ENCODE data around the gene MBD3L5. TPM values are rescaled to one million over a fixed set of nuclear protein-coding genes. Genes with fewer than 3 reads are reported as not detected.
"Not testable (repeated sequence)": the region's sequence is repeated elsewhere in the genome, so short reads cannot be mapped to it uniquely, and the experiment has no call there.

The MBD3L5 gene
- total and polyA plus RNA-seq, 11 donors, result not detected

GRCh38 chr19:7051421-7051820 lies 21.0 kb downstream of the MBD3L5 start:
- WGBS, 4 donors, result 88 to 93% (median 90%) methylated on average over 2 of the region's 5 CpGs; no CpG with 5 or more reads in 1 of the 4 donors
- not testable (repeated sequence) for ATAC-seq, DNase-seq

GRCh38 chr19:7052896-7053295 lies 22.5 kb downstream of the MBD3L5 start:
- H3K4me3 ChIP-seq; intact Hi-C loops (cut with DNase I); H3K36me3 ChIP-seq; ATAC-seq; H3K4me1 ChIP-seq; DNase-seq; H3K27ac ChIP-seq; H3K9me3 ChIP-seq; H3K27me3 ChIP-seq: not testable (repeated sequence)
- WGBS, 4 donors, result 73 to 84% (median 78%) methylated on average over 7 of the region's 7 CpGs

More at GRCh38 chr19:7051421-7051820, 21.0 kb downstream of the MBD3L5 start:
- H3K36me3 ChIP-seq; H3K27me3 ChIP-seq; H3K27ac ChIP-seq; H3K4me1 ChIP-seq; H3K4me3 ChIP-seq; H3K9me3 ChIP-seq; intact Hi-C loops (cut with DNase I): not testable (repeated sequence)

GRCh38 chr19:7054635-7055368 lies 24.4 kb downstream of the MBD3L5 start:
- H3K36me3 ChIP-seq; H3K9me3 ChIP-seq; ATAC-seq; DNase-seq; H3K4me3 ChIP-seq; H3K27ac ChIP-seq; H3K27me3 ChIP-seq; intact Hi-C loops (cut with DNase I); H3K4me1 ChIP-seq: not testable (repeated sequence)
- 92 to 96% (median 94%) methylated on average over 10 to 14 of the region's 14 CpGs for WGBS, 4 donors

GRCh38 chr19:7055679-7056078 lies 25.3 kb downstream of the MBD3L5 start:
- ATAC-seq, result not testable (repeated sequence)
- 91 to 95% (median 92%) methylated on average over 12 to 13 of the region's 14 CpGs for WGBS, 4 donors

GRCh38 chr19:7056371-7056770 lies 26.0 kb downstream of the MBD3L5 start:
- DNase-seq; H3K9me3 ChIP-seq; H3K36me3 ChIP-seq; H3K4me1 ChIP-seq; H3K27ac ChIP-seq; H3K27me3 ChIP-seq; intact Hi-C loops (cut with DNase I); ATAC-seq; H3K4me3 ChIP-seq: not testable (repeated sequence)
- 81 to 86% (median 83%) methylated on average over 7 to 9 of the region's 16 CpGs for WGBS, 4 donors

More at GRCh38 chr19:7055679-7056078, 25.3 kb downstream of the MBD3L5 start:
- intact Hi-C loops (cut with DNase I); DNase-seq; H3K36me3 ChIP-seq; H3K4me3 ChIP-seq; H3K9me3 ChIP-seq; H3K27me3 ChIP-seq; H3K4me1 ChIP-seq; H3K27ac ChIP-seq: not testable (repeated sequence)

- intact Hi-C loops (cut with DNase I); H3K4me1 ChIP-seq; DNase-seq; H3K27ac ChIP-seq; H3K9me3 ChIP-seq; H3K4me3 ChIP-seq; ATAC-seq; H3K36me3 ChIP-seq; H3K27me3 ChIP-seq: not testable (repeated sequence)
- WGBS, 4 donors, result no CpG with 5 or more reads among the region's 8 CpGs
Measured at GRCh38 chr19:7058576-7058975, 28.2 kb downstream of the MBD3L5 start, which contains the start of gene MBD3L3. MBD3L3 (minus strand) TSS chr19:7058676; CDS start chr19:7058605, 71 bp downstream.

GRCh38 chr19:7059977-7060376 lies 29.6 kb downstream of the MBD3L5 start:
- intact Hi-C loops (cut with DNase I), result loop anchor here in 1 of 10 donors (10.0 kb wide), 1 partner anchor 1775 kb away; the partner anchor contains the start of genes MBD3L1 and ZNF558
- not testable (repeated sequence) for H3K27ac ChIP-seq, H3K9me3 ChIP-seq, H3K27me3 ChIP-seq, H3K4me3 ChIP-seq, ATAC-seq, H3K36me3 ChIP-seq, DNase-seq, H3K4me1 ChIP-seq
- 39 to 68% (median 61%) methylated on average over 1 to 2 of the region's 2 CpGs for WGBS, 4 donors
